Stimulated activated CD8-positive, alpha-beta memory T cell treated with anti-CD3 and anti-CD28 coated beads, Interleukin-4, amount 100 ng/mL, for 24 hours (primary cell): ENCODE measurements around the gene NPIPB6.

Experiments
- DNase-seq: peaks from one replicate; pipeline ENCODE4 v3.0.0-alpha.2; 2020; ENCODE audit warnings: low read depth

The NPIPB6 gene

GRCh38 chr16:28324235-28324886 lies 38.9 kb downstream of the NPIPB6 start:
- DNase-seq, result no peak

DNA sequence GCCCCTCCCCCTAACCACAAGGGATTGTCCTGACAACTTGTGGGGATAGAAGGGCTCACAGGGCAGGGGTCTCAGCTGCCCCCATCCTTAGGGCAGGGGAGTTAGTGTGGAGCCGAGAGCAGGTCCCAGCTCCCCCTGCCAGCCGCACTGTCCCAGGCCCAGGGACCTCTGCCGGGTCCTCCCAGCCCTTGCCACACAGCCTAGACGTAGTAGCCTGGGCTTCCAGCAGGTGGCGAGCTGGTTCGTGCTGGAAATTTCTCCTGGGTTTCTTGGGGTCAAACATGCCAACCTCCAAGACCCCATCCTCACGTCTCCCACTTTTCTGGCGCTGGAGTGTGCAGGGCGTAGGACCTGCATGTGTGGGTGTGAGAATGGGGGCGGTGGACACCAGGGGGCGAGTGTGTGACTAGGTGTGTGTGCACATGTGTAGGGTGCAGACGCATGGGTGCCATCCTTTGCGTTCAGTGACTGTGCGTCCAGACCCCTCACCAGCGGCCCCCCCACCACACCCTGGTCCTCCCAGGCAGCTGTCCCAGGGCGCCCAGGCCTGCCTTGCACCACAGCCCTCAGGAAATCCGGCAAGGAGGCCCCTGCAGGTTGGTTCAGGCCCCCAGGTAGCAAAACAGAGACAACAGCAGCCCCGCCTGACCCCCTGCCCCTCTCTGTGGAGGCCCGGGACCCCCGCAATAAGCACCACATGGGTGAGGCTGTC lies 41.5 kb downstream of the NPIPB6 start:
- DNase-seq, result peak; percentile 31

GRCh38 chr16:28320741-28321140 lies 42.6 kb downstream of the NPIPB6 start:
- DNase-seq, result no peak

DNA sequence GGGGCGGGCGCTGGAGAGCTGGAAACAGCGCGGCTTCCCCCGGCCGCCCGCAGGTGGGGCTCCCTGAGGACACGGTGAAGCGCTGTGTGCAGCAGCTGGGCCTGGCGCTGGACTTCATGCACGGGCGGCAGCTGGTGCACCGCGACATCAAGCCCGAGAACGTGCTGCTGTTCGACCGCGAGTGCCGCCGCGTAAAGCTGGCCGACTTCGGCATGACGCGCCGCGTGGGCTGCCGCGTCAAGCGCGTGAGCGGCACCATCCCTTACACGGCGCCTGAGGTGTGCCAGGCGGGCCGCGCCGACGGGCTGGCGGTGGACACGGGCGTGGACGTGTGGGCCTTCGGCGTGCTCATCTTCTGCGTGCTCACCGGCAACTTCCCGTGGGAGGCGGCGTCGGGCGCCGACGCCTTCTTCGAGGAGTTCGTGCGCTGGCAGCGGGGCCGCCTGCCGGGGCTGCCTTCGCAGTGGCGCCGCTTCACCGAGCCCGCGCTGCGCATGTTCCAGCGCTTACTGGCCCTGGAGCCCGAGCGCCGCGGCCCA lies 43.2 kb downstream of the NPIPB6 start:
- DNase-seq, result no peak

- DNase-seq, result no peak
Observed at GRCh38 chr16:28319476-28320022, 43.8 kb downstream of the NPIPB6 start.

DNA sequence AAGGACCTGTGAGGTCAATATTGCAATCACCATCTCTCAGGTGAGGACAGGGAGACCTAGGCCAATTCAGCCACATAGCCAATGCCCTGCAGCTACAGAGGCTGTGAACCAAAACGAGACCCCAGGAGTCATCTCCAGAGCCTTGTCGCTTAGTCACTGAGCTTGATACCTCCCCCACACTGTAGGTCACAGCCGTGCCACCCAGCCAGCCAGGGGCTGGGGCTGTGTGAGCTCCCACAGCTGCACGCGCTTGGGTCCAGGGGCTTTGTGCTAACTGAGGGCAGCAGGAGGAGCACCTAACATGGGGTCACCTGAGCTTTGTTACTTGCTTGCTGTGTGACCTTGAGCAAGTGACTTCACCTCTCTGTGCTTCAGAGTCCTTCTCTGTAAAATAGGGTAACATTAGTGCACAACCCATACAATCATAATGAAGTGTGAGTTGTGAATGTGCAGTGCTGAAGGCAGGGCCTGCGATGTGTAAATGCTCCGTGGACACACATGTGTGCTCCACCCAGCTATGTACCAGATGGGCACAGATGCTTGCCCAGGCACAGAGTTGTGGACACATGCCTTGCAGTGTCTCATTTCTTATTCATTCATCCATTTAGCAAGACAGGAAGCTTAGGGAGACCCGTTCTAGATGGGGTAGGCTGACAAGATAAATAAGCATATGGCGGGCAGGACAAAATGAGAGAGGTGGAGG lies 45.1 kb downstream of the NPIPB6 start:
- DNase-seq, result no peak

DNA sequence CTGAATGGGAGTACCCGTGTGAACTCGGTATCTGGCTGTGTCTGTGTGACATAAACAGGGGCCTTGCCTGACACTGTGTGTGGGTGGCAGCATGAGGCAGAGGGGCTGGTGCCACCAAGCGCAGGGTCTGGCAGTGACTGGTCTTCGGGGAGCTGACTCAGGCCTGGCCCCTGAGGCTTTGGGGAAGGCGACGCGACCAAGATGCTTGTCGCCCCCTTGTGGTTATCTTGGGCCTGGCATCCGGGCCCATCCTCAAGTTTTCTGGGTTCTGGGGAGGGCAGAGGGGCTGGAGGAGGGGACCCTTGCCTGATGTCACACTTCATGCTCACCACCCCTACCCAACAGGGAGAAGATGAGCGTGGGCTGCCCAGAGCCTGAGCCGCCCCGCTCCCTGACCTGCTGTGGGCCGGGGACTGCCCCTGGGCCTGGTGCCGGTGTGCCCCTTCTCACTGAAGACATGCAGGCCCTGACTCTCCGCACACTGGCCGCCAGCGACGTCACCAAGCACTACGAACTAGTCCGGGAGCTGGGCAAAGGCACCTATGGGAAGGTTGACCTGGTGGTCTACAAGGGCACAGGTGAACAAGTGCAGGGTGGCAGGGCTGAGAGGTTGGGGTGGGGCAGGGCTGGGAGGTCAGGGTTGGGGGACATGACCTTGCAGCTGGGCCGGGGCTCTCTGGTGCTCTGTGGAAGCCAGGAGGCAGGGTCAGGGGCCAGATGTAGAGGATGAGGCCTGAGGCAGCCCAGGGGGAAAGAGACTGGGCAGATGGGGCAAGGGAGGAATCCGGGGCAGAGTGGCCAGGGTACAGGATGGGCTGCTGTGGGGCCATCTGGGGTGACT lies 46.0 kb downstream of the NPIPB6 start:
- peak; percentile 70 for DNase-seq

DNA sequence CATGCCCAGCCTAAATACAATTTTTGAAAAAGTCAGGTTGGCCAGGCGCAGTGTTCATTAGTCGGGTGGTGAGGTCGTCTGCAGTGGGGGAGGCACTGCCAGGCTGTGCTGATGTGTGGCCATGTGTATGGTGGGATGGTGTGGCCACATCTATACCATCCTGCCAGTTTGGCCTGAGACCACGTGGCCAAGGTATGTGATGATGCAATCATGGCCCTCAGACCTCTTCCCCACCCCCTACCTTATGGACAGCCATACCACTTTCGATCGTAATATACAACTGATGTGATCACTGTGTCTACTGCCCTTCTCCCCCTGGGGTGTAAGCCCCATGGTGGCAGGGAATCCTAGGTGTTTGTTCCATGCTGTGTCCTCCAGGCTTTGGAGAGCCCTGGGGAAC lies 47.3 kb downstream of the NPIPB6 start:
- no peak for DNase-seq

DNA sequence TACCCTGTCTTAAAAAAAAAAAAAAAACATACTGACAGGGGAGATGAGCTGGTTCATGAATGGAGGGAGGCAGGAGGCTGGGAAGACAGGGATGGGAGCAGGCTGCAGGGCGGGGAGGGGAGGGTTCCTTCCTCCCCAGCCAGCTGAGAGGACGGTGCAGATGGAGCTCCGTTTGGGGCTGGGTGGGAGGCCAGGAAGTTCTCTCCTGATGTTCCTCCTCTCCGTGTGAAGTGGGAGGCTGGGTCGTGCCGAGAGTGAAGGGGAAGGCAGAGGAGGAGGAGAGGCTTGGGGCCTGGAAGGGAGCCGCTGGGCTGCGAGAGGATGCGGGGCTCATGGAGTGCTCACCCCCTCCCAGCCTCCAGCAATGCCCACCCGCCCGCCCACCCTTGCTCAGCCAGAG lies 49.7 kb downstream of the NPIPB6 start:
- no peak for DNase-seq

- no peak for DNase-seq
Observed at GRCh38 chr16:28312327-28312726, 51.0 kb downstream of the NPIPB6 start.

- DNase-seq, result peak; percentile 50
Observed at GRCh38 chr16:28311913-28312312, 51.4 kb downstream of the NPIPB6 start.

DNA sequence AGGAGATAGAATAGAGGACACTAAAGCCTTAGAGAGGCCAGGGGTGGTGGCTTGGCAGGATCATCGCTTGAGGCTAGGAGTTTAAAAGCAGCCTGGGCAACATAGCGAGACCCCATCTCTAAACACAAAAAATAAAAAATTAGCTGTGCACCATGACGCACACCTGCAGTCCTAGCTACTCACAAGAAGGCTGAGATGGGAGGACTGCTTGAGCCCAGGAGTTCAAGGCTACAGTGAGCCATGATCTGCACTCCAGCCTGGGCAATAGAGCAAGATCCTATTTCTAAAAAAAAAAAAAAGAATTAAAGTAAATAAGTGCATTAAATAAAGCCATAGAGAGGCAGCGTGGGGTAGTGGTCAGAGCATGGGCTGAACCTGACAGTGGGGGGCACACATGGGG lies 51.9 kb downstream of the NPIPB6 start:
- DNase-seq, result no peak

DNA sequence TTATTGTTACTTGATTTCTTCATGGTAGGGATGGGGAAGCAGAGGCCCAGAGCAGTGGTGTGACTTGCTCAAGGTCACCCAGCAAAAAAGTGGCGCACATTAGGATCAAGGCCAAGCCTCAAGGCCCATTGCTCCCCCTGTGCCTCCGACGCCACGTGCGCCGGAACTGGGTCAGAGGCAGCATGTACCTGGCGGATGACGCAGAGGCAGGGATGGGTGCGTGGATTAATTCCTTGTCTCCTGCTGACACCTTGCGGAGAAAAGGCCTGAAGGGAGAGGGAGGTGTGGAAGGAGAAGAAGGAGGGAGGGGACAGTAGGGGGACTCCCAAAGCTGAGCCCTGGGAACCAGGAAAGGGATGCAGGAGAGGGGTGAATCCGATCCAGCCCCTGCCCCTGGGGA lies 52.5 kb downstream of the NPIPB6 start:
- no peak for DNase-seq

- peak; percentile 88 for DNase-seq
Observed at GRCh38 chr16:28309811-28310311, 53.4 kb downstream of the NPIPB6 start.

DNA sequence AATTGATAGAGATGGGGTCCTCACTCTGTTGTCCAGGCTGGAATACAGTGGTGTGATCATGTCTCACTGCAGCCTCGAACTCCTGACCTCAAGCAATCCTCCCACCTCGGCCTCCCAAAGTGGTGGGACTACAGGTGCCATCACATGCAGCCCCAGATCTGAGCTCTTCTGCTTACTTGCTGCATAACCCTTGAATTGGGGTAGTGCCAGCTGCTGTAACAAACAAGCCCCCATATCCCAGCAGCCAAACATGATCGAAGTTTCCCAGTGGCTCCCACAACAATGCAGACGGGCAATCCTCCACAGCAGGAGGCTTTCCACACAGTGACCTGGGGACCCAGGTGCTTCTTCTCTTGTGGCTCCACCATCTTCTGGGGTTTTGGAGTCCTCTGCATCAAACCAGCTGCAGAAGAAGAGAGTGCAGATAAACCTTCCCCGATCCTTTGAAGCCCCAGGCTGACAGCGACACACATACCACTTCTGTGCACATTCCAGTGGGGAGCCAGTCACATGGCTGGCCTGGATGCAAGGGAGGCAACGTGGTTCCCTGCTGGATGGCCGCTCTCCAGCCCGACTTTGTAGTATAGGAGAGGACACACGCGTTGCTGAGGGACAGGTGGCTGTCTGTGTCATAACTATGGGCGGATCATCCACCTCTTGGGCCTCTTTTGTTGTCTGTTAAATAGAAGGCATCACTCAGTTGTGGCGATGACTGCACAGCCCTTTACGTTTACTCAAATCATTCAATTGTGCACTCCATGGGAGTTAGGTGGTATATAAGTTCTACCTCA lies 54.3 kb downstream of the NPIPB6 start:
- DNase-seq, result no peak

- DNase-seq, result no peak
Observed at GRCh38 chr16:28307936-28308335, 55.4 kb downstream of the NPIPB6 start.

- no peak for DNase-seq
Observed at GRCh38 chr16:28304214-28304613, 59.1 kb downstream of the NPIPB6 start.

GRCh38 chr16:28303132-28303531 lies 60.2 kb downstream of the NPIPB6 start:
- DNase-seq, result no peak

- no peak for DNase-seq
Observed at GRCh38 chr16:28301620-28302019, 61.7 kb downstream of the NPIPB6 start.

GRCh38 chr16:28301154-28301553 lies 62.2 kb downstream of the NPIPB6 start:
- no peak for DNase-seq

DNA sequence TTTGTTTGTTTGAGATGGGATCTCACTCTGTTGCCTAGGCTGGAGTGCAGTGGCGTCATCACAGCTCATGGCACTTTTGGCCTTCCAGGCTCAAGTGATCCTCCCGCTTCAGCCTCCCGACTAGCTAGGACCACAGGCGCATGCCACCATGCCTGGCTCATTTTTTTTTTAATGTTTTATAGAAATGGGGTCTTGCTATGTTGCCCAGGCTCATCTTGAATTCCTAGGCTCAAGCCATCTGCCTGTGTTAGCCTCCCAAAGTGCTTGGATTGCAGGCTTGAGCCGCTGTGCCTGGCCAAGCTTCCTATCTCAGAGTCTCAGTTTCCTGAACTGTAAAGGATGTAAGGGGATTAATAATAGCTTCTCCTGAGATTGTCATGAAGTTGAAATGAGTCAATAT lies 63.0 kb downstream of the NPIPB6 start:
- no peak for DNase-seq
